Loucy (cell line): ENCODE data around the gene PDE8A.

ENCODE experiments used
- H2AFZ ChIP-seq: fragments of 200-600 bp; sonication (generic); 2 replicates; pipeline ENCODE4 v1.6.0; 2016; ENCODE audit warnings: antibody characterized with exemption, mild to moderate bottlenecking, low read length, moderate library complexity
- H3F3A ChIP-seq: fragments of 200-600 bp; 2 replicates; pipeline ENCODE4 v1.6.0; 2016; ENCODE audit warnings: antibody characterized with exemption, low read depth, mild to moderate bottlenecking
- H3K27me3 ChIP-seq: fragments of 200-600 bp; sonication (generic); 2 replicates; pipeline ENCODE4 v1.6.1; 2014; ENCODE audit warnings: low read length, mild to moderate bottlenecking; ENCODE audit not compliant: insufficient read depth, poor library complexity, severe bottlenecking
- H3K36me3 ChIP-seq: fragments of 200-600 bp; sonication (generic); 2 replicates; pipeline ENCODE4 v1.6.1; 2016; ENCODE audit warnings: low read length; ENCODE audit not compliant: insufficient read depth
- H3K4me1 ChIP-seq: fragments of 200-600 bp; sonication (generic); 2 replicates; pipeline ENCODE4 v1.5.1; 2014; ENCODE audit warnings: low read length, mild to moderate bottlenecking; ENCODE audit not compliant: insufficient read depth, poor library complexity, severe bottlenecking
- H3K4me2 ChIP-seq: fragments of 200-600 bp; sonication (generic); 2 replicates; pipeline ENCODE4 v1.6.0; 2014; ENCODE audit warnings: antibody characterized with exemption, low read length, low read depth, mild to moderate bottlenecking; ENCODE audit not compliant: poor library complexity, severe bottlenecking
- H3K4me3 ChIP-seq: fragments of 200-600 bp; sonication (generic); 2 replicates; pipeline ENCODE4 v1.5.1; 2014; ENCODE audit warnings: low read length, mild to moderate bottlenecking, mixed read lengths; ENCODE audit not compliant: poor library complexity, severe bottlenecking
- H3K79me2 ChIP-seq: fragments of 200-600 bp; sonication (generic); 2 replicates; pipeline ENCODE4 v1.6.1; 2014; ENCODE audit warnings: low read length; ENCODE audit not compliant: insufficient read depth
- H3K9ac ChIP-seq: fragments of 200-600 bp; sonication (generic); 2 replicates; pipeline ENCODE4 v1.6.0; 2014; ENCODE audit warnings: mild to moderate bottlenecking, low read depth, low read length, moderate library complexity; ENCODE audit not compliant: poor library complexity, severe bottlenecking
- H3K9me2 ChIP-seq: fragments of 200-600 bp; sonication (generic); replicated peaks from 2 replicates; pipeline ENCODE4 v1.6.1; 2016; ENCODE audit warnings: low read depth, low read length, mixed read lengths
- H3K9me3 ChIP-seq: fragments of 200-600 bp; sonication (generic); 2 replicates; pipeline ENCODE4 v1.6.1; 2014; ENCODE audit warnings: mild to moderate bottlenecking, antibody characterized with exemption, low read length, low read depth; ENCODE audit not compliant: insufficient read depth
- H4K20me1 ChIP-seq: fragments of 200-600 bp; sonication (generic); 2 replicates; pipeline ENCODE4 v1.6.0; 2014; ENCODE audit warnings: antibody characterized with exemption, low read length, mild to moderate bottlenecking; ENCODE audit not compliant: insufficient read depth, poor library complexity, severe bottlenecking
- CTCF ChIP-seq: fragments of 200-600 bp; sonication (generic); conservative IDR thresholded peaks from 2 replicates; pipeline ENCODE4 v1.5.1; 2014; ENCODE audit warnings: mild to moderate bottlenecking, antibody characterized with exemption, low read length
- EZH2phosphoT487 ChIP-seq: fragments of 200-600 bp; IDR thresholded peaks from 2 replicates; pipeline ENCODE4 v1.6.1; 2018; ENCODE audit warnings: antibody characterized with exemption, mild to moderate bottlenecking, moderate library complexity, borderline replicate concordance

The PDE8A gene

GRCh38 chr15:84947947-84948830 lies 33.5 kb upstream of the PDE8A start:
- Histone ChIP-seq H3K9me3 (no peaks in the 10 kb centered on the region), H3K4me3 (no peak overlapping the region), H4K20me1 (no peaks in the 10 kb centered on the region), H2AFZ (no peak overlapping the region), H3K9ac (no peak overlapping the region), H3K27me3 (no peaks in the 10 kb centered on the region), H3K4me2 (no peak overlapping the region), H3K4me1 (no peaks in the 10 kb centered on the region), H3K9me2 (no peaks in the 10 kb centered on the region), H3F3A (no peaks in the 10 kb centered on the region), H3K79me2 (no peaks in the 10 kb centered on the region), H3K36me3 (no peaks in the 10 kb centered on the region)
- TF ChIP-seq CTCF, result no peak
- no peak for TF ChIP-seq EZH2phosphoT487

- H3K9me2 ChIP-seq, result no peaks in the 10 kb centered on the region
- no peaks in the 10 kb centered on the region for H3K79me2 ChIP-seq
- H3K4me1 ChIP-seq, result no peaks in the 10 kb centered on the region
- no peak overlapping the region for H3K4me2 ChIP-seq
- H4K20me1 ChIP-seq, result no peaks in the 10 kb centered on the region
- H3K4me3 ChIP-seq, result no peak overlapping the region
- H3K27me3 ChIP-seq, result no peaks in the 10 kb centered on the region
- no peaks in the 10 kb centered on the region for H3K36me3 ChIP-seq
- H3K9me3 ChIP-seq, result no peaks in the 10 kb centered on the region
- no peaks in the 10 kb centered on the region for H3F3A ChIP-seq
- H2AFZ ChIP-seq, result no peak overlapping the region
- H3K9ac ChIP-seq, result no peak overlapping the region
- no peak for TF ChIP-seq CTCF
- no peak for TF ChIP-seq EZH2phosphoT487
Measured at GRCh38 chr15:84949043-84949442, 32.6 kb upstream of the PDE8A start.

- TF ChIP-seq CTCF, result no peak
- TF ChIP-seq EZH2phosphoT487, result no peak
- H3K36me3 ChIP-seq, result no peaks in the 10 kb centered on the region
- H3K9me3 ChIP-seq, result no peaks in the 10 kb centered on the region
- no peaks in the 10 kb centered on the region for H3K4me1 ChIP-seq
- no peaks in the 10 kb centered on the region for H3K9me2 ChIP-seq
- H2AFZ ChIP-seq, result no peak overlapping the region
- H3F3A ChIP-seq, result no peaks in the 10 kb centered on the region
- no peak overlapping the region for H3K9ac ChIP-seq
- H3K79me2 ChIP-seq, result no peaks in the 10 kb centered on the region
- no peak overlapping the region for H3K4me3 ChIP-seq
- H3K4me2 ChIP-seq, result no peak overlapping the region
- no peaks in the 10 kb centered on the region for H3K27me3 ChIP-seq
- no peaks in the 10 kb centered on the region for H4K20me1 ChIP-seq
Measured at GRCh38 chr15:84949845-84950569, 31.6 kb upstream of the PDE8A start.
